ENCODE measurements around the gene POLR1G.

GRCh38 chr19:45424191-45425058, 18.0 kb downstream of the POLR1G start:
- TF ChIP-seq ZNF274 (IDR thresholded peaks at IDR 0.05; ENCODE audit: low read depth, low read length): no peak
- TF ChIP-seq YY1 (IDR thresholded peaks at IDR 0.05; ENCODE audit: insufficient read depth, insufficient read length): no peak

All from NT2/D1 (cell line).